HG03469 (cell line): ENCODE results near the gene KRTAP29-1.
"Not testable (repeated sequence)": the region's sequence is repeated elsewhere in the genome, so short reads cannot be mapped to it uniquely, and the experiment has no call there.

Source experiments
- ATAC-seq: cut with Tn5 transposase; IDR thresholded peaks from one replicate; pipeline ENCODE4 v1.9.1; 2021; ENCODE audit warnings: mild to moderate bottlenecking, moderate library complexity, moderate number of reproducible peaks; ENCODE audit not compliant: unreplicated experiment

KRTAP29-1 gene

DNA sequence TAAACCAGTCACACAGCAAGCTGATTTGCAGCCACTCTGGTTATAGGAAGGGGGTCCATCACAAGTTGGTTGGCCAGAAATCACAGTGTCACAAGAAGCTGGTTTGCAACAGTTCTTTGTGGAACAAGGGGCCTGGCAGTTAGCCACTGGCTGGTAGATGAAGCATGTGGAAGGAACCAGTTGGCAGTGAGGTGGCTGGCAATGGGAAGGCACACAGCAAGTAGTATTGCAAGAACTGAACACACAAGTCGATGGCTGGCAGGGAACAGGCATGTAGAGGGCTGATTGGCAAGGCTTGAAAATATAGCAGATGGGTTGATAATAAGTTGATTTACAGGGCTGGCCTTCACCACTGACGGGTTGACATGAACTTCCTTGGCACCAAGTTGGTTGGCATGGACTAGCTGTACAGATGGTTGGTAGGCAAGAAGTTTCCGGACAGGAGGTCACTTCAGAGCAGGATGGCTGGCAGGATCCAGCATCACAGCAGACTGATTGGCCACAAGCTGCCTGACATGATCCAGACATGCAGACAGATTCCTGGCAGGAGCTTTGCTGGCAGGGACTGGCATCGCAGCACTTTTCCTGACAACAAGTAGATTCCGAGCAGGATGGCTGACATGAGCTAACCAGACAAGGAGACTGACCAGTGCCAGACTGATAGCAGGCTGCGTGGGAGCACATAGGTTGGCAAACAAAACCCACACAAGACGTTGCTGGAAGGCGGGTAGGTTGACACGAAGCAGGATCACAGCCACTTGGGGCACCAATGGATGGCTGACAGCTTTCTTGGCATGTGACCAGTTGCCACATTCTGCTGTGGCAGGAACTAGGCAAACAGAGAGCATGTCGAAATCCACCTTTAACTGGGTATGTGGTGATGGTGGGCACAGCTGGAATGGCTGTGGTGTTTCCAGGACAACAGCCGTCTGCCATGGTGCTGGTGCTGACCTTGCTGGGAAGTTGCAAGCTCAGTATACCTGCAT, at the start of gene KRTAP29-1:
Gene KRTAP29-1, minus strand, starts transcription at position 936 of the 986 bp plus-strand sequence. Its CDS starts 0 bp downstream, at position 936.
- no peak for ATAC-seq

- ATAC-seq, result no peak
These were observed 48.5 kb upstream of the KRTAP29-1 start for GRCh38 chr17:41351177-41351576.

- ATAC-seq, result not testable (repeated sequence)
These were observed 47.8 kb upstream of the KRTAP29-1 start, which contains the start of gene KRT33A for GRCh38 chr17:41350381-41350878. TSS of gene KRT33A (minus strand) at chr17:41350828. CDS start at chr17:41350767, 61 bp downstream.

DNA sequence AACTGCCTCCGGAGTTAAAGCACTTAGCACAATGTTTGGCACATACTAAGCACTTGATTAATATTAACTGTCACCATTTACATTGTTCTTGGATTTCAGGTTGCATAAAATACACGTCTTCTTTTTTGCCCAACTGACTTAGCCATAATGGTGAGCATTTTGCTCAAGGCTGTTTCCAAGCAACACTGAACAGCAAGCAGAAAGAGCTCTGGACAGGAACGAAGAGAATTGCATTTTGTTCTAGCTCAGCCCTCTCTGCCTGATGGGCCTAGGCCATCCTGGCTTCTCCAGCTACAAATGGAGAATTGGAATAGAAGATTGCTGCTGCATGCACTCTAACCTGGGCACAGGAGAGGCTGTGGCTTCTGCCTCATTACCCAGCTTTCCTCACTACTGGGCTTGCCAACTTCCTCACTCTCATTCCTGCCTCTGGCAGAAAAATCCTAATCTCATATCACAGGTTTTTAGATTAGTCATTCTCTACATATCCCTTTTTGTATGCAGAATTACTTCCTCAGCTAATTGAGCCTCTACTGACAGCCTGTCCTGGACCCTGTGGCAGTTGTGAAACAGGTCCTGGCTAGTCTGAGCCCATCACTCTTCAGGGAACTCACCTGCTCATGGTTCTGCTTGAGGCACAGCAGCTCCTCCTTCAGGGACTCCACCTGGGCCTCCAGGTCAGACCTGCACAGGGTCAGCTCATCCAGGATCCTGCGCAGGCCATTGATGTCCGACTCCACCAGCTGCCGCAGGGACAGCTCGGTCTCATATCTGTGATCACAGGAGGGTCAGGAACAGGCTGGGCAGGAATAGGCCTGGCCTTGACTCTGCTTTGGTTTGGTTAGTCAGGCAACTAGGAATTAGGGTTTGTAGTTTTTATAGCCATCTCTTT, 45.5 kb upstream of the KRTAP29-1 start:
- no peak for ATAC-seq

GRCh38 chr17:41346421-41346820, 43.8 kb upstream of the KRTAP29-1 start:
- ATAC-seq, result not testable (repeated sequence)

GRCh38 chr17:41345992-41346391, 43.3 kb upstream of the KRTAP29-1 start:
- no peak for ATAC-seq

GRCh38 chr17:41343029-41343428, 40.4 kb upstream of the KRTAP29-1 start:
- no peak for ATAC-seq

- ATAC-seq, result no peak
These were observed 38.5 kb upstream of the KRTAP29-1 start for GRCh38 chr17:41340934-41341861.

DNA sequence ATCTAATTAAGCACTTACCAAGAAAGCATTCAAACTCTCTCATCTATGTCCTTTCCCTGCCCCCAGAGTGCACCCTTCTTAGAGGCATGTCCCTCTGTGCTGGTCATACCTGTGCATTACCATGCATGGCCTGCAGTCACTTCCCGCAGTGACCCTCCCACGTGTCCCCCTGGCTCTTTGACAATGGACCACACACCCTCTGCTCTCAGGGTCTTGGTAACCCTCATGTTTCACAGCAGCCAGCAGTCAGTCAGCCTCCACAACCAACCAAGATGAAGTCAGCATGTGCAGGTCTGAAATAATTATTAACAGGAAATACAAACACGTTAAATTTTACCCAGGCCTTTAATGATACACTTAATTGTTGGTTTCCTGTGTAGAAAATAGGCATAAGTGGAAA, 37.8 kb upstream of the KRTAP29-1 start:
- ATAC-seq, result no peak

DNA sequence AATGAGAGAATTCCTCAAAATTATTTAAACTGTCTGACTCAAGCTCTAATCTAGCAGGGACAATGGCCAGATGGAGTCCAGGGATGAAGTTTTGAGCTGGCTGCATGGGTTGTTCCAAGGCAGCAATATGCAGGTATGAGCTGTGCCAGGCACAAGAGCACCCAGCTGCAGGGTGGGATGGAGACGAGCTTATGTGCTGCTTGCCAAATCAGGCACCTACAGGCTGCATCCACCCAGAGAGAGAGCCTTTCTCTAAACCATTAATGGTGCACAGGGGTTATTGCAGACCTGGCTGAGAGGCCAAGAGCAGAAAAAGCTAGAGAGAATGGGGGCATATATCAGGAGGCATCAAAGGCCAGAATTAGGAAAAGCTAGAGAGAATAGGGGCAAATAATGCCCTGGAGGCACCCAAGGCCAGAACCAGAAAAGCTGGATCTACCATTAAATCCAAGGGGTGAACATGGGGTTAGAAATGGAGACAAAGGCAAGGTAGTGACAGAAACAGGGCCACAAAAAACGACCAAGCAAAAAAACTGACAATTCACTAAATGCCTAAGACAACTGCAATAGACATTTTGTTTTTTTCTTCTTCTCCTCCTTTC, 37.0 kb upstream of the KRTAP29-1 start:
- no peak for ATAC-seq

GRCh38 chr17:41338961-41339485, 36.4 kb upstream of the KRTAP29-1 start:
- ATAC-seq, result no peak

GRCh38 chr17:41335747-41336146, 33.1 kb upstream of the KRTAP29-1 start:
- ATAC-seq, result no peak

DNA sequence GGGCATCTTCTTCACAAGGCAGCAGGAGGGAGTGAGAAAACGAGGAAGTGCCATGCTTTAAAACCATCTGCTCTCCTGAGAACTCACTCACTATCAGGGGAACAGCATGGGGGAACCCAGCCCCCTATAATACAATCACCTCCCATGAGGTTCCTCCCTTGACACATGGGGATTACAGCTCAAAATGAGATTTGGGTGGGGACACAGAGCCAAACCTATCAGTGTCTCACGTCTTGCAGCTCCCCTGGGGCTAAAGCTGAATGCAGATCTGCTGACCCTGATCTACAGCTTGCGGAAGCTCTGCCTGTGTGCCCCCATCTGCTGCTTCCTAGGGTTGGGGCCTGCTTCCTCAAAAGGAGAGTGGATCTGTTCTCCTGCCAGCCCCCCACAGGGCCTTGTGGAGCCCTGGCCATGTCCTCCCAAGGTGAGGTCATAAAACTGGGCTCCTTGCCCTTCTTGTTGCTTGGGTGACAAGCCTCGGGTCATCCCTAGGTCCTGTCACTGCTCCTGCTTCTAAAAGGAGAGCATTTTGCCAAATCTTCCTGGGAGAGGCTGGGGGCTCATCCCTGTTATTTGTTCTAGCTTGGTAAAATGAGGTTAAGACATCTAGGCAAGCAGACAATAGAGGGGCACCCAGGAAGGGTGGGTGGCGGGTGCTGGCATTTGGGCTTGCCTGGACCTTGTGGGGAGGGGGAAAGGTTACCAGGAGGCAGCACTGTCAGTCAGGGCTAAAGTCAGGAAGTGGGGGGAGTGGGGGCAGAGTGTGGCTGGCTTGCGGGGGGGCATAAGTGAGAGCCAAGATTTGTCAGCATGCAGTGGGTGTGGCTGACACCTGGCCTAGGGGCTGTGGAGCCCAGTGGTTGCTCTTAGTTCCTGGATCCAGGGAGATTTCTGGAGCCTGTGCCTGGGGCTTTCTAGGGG, 32.0 kb upstream of the KRTAP29-1 start:
- ATAC-seq, result no peak

DNA sequence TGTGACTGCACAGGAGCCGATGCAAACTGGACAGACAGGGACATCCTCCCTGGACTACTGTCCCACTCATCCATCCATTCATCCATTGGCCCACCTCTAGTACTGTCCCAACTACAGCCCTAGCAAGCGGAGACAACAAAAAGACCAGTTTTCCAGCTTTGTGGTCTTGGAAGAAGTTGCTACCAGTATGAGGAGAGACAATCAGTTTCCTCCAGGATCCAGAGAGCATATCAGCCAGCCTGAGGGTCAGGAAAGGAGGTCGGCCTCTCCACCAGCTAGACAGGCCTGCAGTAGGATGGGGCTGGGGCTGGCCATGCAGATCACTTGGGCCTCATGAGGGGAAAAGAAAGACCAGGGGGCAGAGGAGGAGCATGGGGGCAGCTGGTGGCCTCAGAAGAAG, 31.2 kb upstream of the KRTAP29-1 start:
- no peak for ATAC-seq

DNA sequence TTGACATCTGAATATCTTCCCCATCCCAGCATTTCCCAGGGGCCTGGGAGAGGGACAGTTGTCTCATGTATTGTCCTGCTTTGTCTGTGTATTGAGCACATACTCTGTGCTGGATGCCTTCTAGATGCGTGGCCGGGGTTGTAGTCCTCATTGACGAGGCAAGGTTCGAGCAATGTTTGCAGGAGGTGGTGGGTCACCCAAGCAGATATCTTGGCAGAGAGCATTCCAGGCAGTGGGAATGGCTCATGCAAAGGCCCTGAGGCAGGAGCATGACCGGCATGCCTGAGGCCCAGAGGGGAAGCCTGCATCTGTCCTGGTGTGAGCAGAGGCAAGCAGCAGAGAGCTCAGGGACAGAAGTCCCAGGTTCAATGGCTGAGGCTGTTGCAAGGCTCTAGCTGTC, 30.4 kb upstream of the KRTAP29-1 start:
- ATAC-seq, result no peak

- no peak for ATAC-seq
These were observed 29.6 kb upstream of the KRTAP29-1 start for GRCh38 chr17:41332239-41332638.

DNA sequence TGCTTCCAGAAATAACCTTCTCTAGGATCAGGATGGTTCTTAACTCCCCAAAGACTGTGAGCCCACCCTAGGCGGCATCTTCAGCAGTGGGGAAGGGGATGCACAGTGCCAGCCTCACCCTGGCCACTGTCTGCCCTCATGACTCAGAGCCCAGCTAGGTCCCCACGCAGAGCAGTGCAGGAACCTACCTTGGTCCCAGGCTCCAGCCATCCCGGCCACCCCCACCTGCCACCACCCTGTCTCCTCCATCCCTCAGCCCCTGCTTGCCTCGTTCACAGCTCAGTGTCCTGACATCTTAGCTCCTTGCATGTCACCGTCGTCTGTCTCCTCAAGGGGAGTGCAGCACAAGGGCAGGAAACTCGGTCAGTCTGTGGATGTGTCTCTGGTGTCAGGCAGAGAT, 29.0 kb upstream of the KRTAP29-1 start:
- ATAC-seq, result no peak

DNA sequence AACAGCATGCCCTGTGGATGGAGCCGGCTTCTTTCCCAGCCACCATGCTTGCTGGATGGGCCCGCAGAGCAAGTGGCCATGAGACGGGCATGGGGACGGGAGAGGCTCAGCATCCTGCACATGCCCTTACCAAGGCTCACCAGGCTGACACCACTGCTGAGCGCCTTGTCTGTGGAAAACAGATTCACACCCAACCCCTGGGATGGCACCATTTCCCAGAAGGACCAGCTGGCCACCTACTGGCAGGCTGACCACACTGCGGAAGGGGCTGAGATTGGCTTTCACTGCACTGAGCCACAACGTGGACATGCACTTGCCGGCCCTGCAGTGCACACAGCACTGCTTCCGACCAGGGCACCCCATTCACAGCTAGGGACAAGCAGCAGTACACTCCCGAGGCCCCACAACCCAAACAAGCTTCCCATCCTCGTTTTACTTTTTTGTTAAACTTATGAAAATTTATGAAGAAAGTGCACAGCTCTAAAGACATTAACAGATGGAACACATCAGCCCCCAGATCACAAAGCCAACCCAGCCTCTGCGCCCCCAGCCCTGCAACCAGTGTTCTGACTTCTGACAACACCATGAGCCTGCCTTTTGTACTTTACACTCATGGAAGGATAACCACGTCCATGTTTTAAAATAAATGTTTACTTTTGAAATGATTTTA, 26.8 kb upstream of the KRTAP29-1 start:
- no peak for ATAC-seq
